Fibroblast of skin of abdomen (primary cell): ENCODE measurements around the gene ATF6. TPM values are rescaled to one million over a fixed set of nuclear protein-coding genes. Genes with fewer than 3 reads are reported as not detected.

Source experiments
- DNase-seq: peaks from one replicate; pipeline ENCODE4 v3.0.0-alpha.2; 2013
- polyA plus RNA-seq, 2 experiments: library from polyadenylated mRNA; unstranded; fragments of 120-200 nt; gene quantifications; one replicate each; pipeline ENCODE4 v1.2.1, GENCODE V29; 2013; ENCODE audit not compliant: insufficient read length in 2 of 2

The ATF6 gene
- 18.5 TPM for polyA plus RNA-seq (2013, experiment 1 of 2; ENCODE audit: insufficient read length)
- polyA plus RNA-seq (2013, experiment 2 of 2; ENCODE audit: insufficient read length) = 16.8 TPM

DNA sequence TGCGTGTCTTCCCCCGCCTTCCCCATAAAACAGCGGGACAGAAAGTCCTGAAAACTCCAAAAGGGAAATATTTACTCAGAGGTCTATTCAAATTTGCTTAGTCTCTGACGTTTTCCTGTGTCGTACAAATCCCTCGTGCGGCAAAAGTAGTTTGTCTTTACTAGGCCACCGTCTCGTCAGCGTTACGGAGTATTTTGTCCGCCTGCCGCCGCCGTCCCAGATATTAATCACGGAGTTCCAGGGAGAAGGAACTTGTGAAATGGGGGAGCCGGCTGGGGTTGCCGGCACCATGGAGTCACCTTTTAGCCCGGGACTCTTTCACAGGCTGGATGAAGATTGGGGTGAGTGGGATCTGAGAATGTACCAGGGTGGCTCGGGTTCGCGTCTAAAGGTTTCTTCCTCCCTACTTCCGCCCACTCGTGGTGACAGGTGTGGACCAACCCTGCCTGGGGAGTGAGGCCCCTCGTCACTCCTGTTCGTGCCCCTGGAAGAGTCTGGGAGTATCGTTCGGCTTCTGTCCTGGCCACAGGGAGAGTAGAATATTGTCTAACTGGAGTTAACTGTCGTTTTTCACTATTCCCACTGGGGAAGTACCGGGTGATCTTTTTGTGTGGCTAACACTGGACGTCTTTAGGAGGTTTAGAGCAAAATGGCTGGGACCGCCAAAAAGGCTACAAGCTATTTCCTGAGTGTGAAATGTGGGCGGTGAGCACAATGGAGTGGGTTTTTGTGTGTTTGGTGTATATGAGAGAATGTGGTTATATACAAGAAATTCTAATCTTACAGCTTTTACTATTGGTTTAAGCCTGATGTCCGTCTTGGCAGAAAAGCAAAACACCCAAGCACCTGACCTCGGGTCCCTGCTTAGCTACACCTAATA, at the start of gene ATF6:
ATF6 (plus strand) TSS at position 219 of the 880 bp plus-strand sequence; CDS start at position 260, 41 bp downstream.
- peak; percentile 93 for DNase-seq

GRCh38 chr1:161718559-161719324, 47.4 kb upstream of the ATF6 start:
- no peak for DNase-seq

- DNase-seq = no peak
These were observed 46.9 kb upstream of the ATF6 start for GRCh38 chr1:161719325-161719611.

GRCh38 chr1:161720422-161720821, 45.7 kb upstream of the ATF6 start:
- no peak for DNase-seq

DNA sequence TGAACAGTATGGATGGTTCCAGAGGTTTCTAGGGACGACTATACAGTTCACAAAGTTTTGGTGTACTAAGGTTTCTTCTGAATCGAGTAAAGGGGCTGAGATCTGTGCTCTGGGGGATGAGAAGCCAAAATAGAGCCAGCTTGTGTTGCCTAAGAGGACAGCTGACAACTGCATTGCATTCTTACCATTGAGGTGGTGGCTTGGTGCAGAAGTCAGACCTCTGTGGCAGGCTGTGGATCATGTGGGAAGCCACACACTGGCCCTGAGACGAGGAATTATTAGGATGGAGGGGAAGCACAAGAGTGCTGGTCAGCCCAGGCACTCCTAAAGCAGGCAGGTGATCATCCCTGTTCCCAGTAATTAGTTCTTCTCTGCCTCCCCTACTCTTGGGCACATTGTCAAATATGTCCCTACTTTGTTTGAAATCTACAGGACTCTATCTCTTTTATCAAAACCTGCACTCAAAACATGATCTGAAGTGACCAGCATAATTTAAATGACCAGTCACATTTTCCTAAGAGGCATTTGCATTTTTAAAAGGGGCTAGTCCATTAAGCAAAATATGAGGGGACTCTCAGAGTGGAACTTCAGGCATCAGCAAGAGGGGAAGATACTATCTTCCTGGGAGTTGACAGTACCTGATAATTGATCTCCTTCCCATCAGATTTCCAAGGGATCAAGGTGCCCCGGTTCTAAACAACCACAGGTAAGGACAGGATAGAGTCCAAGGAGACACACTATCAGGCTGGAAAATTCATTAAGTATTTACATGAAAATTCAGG, 45.0 kb upstream of the ATF6 start, which contains the start of gene FCRLB:
FCRLB (plus strand) TSS at position 589 of the 782 bp plus-strand sequence. CDS start 1,129 bp downstream, outside the sequence.
- no peak for DNase-seq

DNA sequence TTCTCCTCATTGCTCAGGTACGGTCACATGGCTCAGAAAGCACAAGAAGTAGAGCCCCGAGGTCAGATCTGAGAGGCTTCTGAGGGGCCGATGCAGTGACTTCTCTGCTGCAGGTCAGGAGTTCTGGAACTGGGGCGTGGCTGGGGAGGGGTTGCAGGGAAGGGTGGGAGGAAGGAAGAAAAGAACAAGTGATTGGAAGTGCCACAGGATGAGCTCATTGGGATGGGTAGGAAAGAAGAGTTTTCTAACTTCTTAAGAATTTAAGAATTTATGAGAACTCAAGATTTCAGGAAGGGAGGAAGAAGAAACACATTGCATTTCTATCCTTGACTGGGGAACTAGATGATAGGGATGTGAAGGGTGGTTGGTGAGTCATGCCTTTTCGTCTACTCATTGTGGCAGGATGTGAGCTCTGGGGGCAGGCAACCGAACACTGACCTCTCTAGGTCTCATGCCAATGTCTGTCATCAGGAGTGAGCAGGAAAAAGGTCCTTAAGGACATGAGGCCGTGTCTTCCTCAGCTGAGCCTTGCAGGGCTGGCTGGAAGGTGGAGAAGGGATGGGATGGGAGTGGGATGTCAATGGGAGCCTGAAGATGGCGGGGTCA, 44.3 kb upstream of the ATF6 start:
- DNase-seq = peak; percentile 90

DNA sequence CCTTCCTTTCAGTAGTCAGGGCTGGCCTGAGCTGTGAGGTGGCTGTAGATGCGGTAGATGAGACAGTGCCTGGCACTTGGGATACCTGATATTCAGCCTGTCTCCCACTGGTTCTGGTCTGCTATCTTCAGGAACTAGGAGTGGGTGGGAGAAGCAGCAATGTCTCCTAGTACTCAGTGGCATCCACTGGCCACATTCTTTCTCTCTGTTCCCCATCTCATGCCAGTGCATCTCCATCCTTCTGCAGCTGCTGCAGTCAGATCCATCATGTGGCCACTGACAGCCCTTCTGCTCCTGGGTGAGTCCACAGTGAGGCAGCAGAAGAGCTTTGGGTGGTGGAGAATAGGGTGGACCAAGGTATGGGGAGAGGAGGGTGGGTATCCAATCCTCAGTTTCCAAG, 43.7 kb upstream of the ATF6 start:
- DNase-seq = no peak

GRCh38 chr1:161723459-161724141, 42.5 kb upstream of the ATF6 start:
- DNase-seq = no peak

GRCh38 chr1:161725258-161725907, 40.7 kb upstream of the ATF6 start:
- DNase-seq = peak; percentile 12

GRCh38 chr1:161725908-161726472, 40.1 kb upstream of the ATF6 start:
- DNase-seq = peak; percentile 54

GRCh38 chr1:161726473-161727255, 39.5 kb upstream of the ATF6 start:
- peak; percentile 88 for DNase-seq

GRCh38 chr1:161727256-161727924, 38.7 kb upstream of the ATF6 start:
- peak; percentile 86 for DNase-seq

DNA sequence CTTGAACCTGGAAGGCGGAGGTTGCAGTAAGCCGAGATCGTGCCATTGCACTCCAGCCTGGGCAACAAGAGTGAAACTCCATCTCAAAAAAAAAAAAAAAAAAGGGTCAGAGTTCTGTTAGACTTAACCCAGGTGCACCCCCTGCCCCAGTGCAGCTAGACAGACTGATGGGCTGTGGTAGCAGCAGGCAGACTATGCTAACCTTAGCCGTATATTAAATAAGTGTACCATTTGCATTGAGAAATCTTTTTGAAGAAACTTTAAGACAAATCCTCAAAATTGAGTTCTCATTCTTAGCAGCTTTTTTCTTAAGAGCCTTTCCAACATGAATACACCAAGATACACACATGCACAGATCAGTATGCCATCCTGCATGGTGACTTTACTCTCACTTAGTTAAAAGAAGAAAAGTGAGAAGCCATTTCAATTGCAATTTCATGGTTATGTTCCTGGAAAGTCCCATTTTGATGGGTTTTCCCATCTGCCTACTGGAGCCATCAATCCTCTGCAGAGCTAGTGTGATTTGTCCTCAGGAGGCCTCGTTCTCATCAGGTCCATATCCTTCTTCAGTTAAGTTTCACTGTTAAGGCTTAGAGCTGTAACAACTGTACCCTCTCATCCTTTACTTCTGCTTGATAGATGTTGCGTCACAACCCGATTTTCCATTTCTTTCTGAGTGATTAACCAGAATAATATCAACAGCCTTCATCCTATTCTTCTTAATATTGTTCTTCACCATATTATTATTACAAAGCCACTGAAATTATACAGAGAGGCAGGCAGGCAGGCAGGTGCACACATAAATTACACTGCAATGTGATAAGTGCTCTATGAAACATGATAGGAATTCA, 37.5 kb upstream of the ATF6 start:
- DNase-seq = no peak

DNA sequence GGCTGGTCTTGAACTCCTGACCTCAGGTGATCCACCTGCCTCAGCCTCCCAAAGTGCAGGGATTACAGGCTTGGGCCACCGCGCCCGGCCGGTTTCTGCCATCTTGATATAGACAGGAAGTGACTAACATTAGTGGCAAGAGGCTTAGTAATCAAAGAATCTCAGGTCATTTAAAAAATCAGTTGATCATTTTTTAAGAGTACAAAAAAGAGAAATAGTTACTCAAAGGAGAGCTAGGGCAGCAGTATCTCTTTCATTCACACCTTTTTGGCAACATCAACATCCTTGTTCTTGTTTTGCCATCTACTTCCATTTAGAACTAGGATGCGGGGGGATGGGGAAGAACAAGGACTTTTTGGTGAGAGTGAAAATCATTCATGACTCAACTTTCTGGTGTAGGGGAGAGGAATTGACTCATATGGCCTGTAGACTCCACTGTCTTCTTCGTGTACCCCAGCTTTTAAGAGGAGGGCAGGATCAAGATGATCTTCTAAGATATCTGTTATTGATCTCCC, 36.0 kb upstream of the ATF6 start:
- peak; percentile 65 for DNase-seq

GRCh38 chr1:161731241-161731640, 34.9 kb upstream of the ATF6 start:
- no peak for DNase-seq

DNA sequence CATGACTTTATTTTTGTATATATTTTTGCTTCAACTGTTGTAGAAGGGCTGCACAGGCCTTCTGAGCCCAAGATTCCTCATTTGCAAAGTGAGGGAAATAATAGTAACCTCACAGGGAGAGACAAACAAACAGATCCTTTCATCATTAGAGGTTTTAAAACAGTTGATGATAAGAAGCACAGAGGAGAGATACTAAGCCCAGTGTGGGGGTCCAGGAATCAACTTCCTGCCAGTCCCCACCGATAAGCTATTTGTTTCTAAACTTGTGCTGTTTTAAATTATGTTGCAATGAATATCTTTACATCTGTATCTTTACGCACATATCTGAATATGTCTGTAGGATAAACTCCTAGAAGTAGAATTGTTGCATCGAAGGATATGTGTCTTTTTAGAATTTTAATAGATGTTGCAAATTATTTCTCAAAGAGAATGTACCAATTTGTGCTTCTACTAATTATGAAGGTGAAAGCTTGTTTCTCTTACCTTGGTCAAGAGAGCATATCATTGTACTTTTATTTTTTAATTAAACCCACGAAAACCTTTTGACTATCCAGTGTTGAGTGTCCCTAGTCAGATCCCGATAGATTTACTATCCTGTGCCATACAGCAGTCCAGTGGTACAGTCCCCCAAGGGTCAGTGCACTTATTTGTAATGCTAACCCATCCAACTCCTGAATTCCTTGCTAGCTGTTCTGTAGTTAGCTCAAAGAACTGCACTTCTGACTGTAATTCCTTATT, 34.0 kb upstream of the ATF6 start:
- DNase-seq = no peak

- peak; percentile 89 for DNase-seq
These were observed 32.6 kb upstream of the ATF6 start for GRCh38 chr1:161733526-161733925.
